Measurements from ENCODE around the gene SCFD2. TPM values are rescaled to one million over a fixed set of nuclear protein-coding genes. Genes with fewer than 3 reads are reported as not detected.

The SCFD2 gene
- total RNA-seq, 1 donor from 2014 or later = 10.7 TPM

GRCh38 chr4:52903273-52903672 is 462.6 kb downstream of the SCFD2 start:
- no peak overlapping the region for H3K27ac Mint-ChIP-seq (ENCODE audit: unreplicated experiment)
- no peak for TF ChIP-seq CTCF (IDR thresholded peaks at IDR 0.05)
- no peak for DNase-seq (ENCODE audit: low spot score)
- H3K27me3 Mint-ChIP-seq (ENCODE audit: low read depth) = no peaks in the 10 kb centered on the region
- H3K4me3 Mint-ChIP-seq (ENCODE audit: unreplicated experiment) = no peak overlapping the region
- H3K36me3 Mint-ChIP-seq (ENCODE audit: low read depth) = peaks cover 2% of the 10 kb centered on the region
- peaks cover 8% of the 10 kb centered on the region for H3K9me3 Mint-ChIP-seq (ENCODE audit: low read depth)
- H3K4me1 Mint-ChIP-seq (ENCODE audit: low read depth) = peaks cover 25% of the 10 kb centered on the region

GRCh38 chr4:52894443-52894842 is 471.4 kb downstream of the SCFD2 start:
- H3K27ac Mint-ChIP-seq (ENCODE audit: unreplicated experiment) = no peak overlapping the region
- no peaks in the 10 kb centered on the region for H3K27me3 Mint-ChIP-seq (ENCODE audit: low read depth)
- DNase-seq (ENCODE audit: low spot score) = no peak
- no peak overlapping the region for H3K4me3 Mint-ChIP-seq (ENCODE audit: unreplicated experiment)
- peaks cover 8% of the 10 kb centered on the region for H3K36me3 Mint-ChIP-seq (ENCODE audit: low read depth)
- peaks cover 21% of the 10 kb centered on the region for H3K9me3 Mint-ChIP-seq (ENCODE audit: low read depth)
- no peaks in the 10 kb centered on the region for H3K4me1 Mint-ChIP-seq (ENCODE audit: low read depth)
- no peak for TF ChIP-seq CTCF (IDR thresholded peaks at IDR 0.05)

- no peaks in the 10 kb centered on the region for H3K27me3 Mint-ChIP-seq (ENCODE audit: low read depth)
- no peak overlapping the region for H3K4me3 Mint-ChIP-seq (ENCODE audit: unreplicated experiment)
- no peak overlapping the region for H3K27ac Mint-ChIP-seq (ENCODE audit: unreplicated experiment)
- peaks cover 7% of the 10 kb centered on the region for H3K36me3 Mint-ChIP-seq (ENCODE audit: low read depth)
- peaks cover 10% of the 10 kb centered on the region for H3K9me3 Mint-ChIP-seq (ENCODE audit: low read depth)
- DNase-seq (ENCODE audit: low spot score) = no peak
- H3K4me1 Mint-ChIP-seq (ENCODE audit: low read depth) = no peaks in the 10 kb centered on the region
- TF ChIP-seq CTCF (IDR thresholded peaks at IDR 0.05) = no peak
Measured at GRCh38 chr4:52892880-52893279, 473.0 kb downstream of the SCFD2 start.

- Mint-ChIP-seq H3K27ac (ENCODE audit: unreplicated experiment) (no peak overlapping the region), H3K9me3 (ENCODE audit: low read depth) (peaks cover 5% of the 10 kb centered on the region), H3K4me3 (ENCODE audit: unreplicated experiment) (no peak overlapping the region), H3K36me3 (ENCODE audit: low read depth) (peaks cover 3% of the 10 kb centered on the region), H3K4me1 (ENCODE audit: low read depth) (no peaks in the 10 kb centered on the region), H3K27me3 (ENCODE audit: low read depth) (no peaks in the 10 kb centered on the region)
- no peak for TF ChIP-seq CTCF (IDR thresholded peaks at IDR 0.05)
- DNase-seq (ENCODE audit: low spot score) = no peak
Measured at GRCh38 chr4:52891743-52892142, 474.1 kb downstream of the SCFD2 start.

GRCh38 chr4:52890521-52890791 is 475.4 kb downstream of the SCFD2 start:
- H3K4me3 Mint-ChIP-seq (ENCODE audit: unreplicated experiment) = no peak overlapping the region
- TF ChIP-seq CTCF (IDR thresholded peaks at IDR 0.05) = no peak
- H3K27me3 Mint-ChIP-seq (ENCODE audit: low read depth) = no peaks in the 10 kb centered on the region
- no peak for DNase-seq (ENCODE audit: low spot score)
- H3K4me1 Mint-ChIP-seq (ENCODE audit: low read depth) = no peaks in the 10 kb centered on the region
- no peaks in the 10 kb centered on the region for H3K9me3 Mint-ChIP-seq (ENCODE audit: low read depth)
- peaks cover 2% of the 10 kb centered on the region for H3K36me3 Mint-ChIP-seq (ENCODE audit: low read depth)
- H3K27ac Mint-ChIP-seq (ENCODE audit: unreplicated experiment) = no peak overlapping the region
